ENCODE data around the gene RHOBTB3.

DNA sequence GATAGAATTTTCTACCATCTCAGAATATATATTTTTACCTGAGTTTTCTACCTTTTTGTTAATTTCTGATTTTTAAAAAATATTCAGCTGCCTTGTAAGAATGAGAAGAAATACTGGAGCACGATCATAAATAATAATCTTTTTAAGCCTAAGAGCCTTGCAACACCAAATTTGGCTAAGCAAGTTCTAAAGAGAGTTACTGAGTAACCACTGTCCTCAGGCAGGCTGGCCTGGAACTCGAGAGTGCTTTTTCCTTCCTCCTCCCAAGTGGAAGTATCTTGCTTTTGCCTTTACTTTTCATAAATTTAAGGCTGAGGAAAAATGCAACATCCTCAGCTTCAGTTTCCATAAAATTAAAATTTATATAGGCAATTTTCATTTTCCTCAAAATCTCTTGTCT is 70.4 kb downstream of the RHOBTB3 start:
- no peak for TF ChIP-seq EZH2phosphoT487 (IDR thresholded peaks at IDR 0.05; ENCODE audit: insufficient read depth, low read depth)
- no peak for TF ChIP-seq EZH2 (IDR thresholded peaks at IDR 0.05; ENCODE audit: insufficient read depth, poor library complexity, severe bottlenecking)
